GM12878 (cell line): ENCODE data around the gene DSTN. TPM values are rescaled to one million over a fixed set of nuclear protein-coding genes. Genes with fewer than 3 reads are reported as not detected.

ENCODE experiments used
- ATAC-seq: fragments of 200-7000 bp; cut with Tn5 transposase; 3 replicates; pipeline ENCODE4 v1.9.1; 2020; ENCODE audit warnings: mild to moderate bottlenecking, moderate library complexity
- BruUV-seq: library from RNA; stranded (reverse); fragments of 400-500 nt; replicated peaks from 2 replicates; lab custom pipeline; 2021; lab: Mats Ljungman, UMichigan
- CTCF ChIA-PET: fragments of 300-600 bp; sonication (Branson Sonifier 250); formaldehyde crosslinking; extraction: SDS; loops from one replicate; lab custom pipeline; 2021; ENCODE audit warnings: inconsistent platforms; lab: Yijun Ruan, JAX
- POLR2A ChIA-PET: fragments of 350-600 bp; formaldehyde crosslinking; extraction: SDS; loops from one replicate; lab custom pipeline; 2021; ENCODE audit warnings: inconsistent platforms; lab: Charles Lee
- RAD21 ChIA-PET: fragments of 300-600 bp; sonication (Branson Sonifier 250); formaldehyde crosslinking; loops from one replicate; lab custom pipeline; 2023; ENCODE audit warnings: antibody characterized with exemption; ENCODE audit not compliant: unreplicated experiment; lab: Charles Lee
- SMC1A ChIA-PET: fragments of 300-600 bp; sonication (Branson Sonifier 250); formaldehyde crosslinking; loops from one replicate; lab custom pipeline; 2023; ENCODE audit not compliant: unreplicated experiment, uncharacterized antibody; lab: Charles Lee
- DNase-seq: peaks from one replicate; pipeline ENCODE4 v3.0.0-alpha.2; 2011; ENCODE audit warnings: low read depth, low spot score
- FAIRE-seq: peaks from 3 replicates; lab custom pipeline; 2011; peaks lifted over from hg19 to GRCh38; lab: Jason Lieb, UNC
- H2AFZ ChIP-seq: 2 replicates; pipeline ENCODE4 v1.6.0; 2011; ENCODE audit warnings: low read depth, low read length, control low read depth; ENCODE audit not compliant: control insufficient read depth
- H3K27ac ChIP-seq: 2 replicates; pipeline ENCODE4 v1.5.1; 2011; ENCODE audit warnings: control low read depth; ENCODE audit not compliant: control insufficient read depth, insufficient read depth
- H3K27me3 ChIP-seq, 2 experiments: replicated peaks in 1 of 2; 2 replicates each; pipeline versions ENCODE4 v1.6.0 to v1.6.1; 2011; ENCODE audit warnings: low read length in 1 of 2; ENCODE audit not compliant: control insufficient read depth in 2 of 2, insufficient read depth in 2 of 2
- H3K36me3 ChIP-seq, 2 experiments: 2 replicates each; pipeline ENCODE4 v1.5.1; 2011; ENCODE audit warnings: low read length in 1 of 2; ENCODE audit not compliant: control insufficient read depth in 2 of 2, insufficient read depth in 2 of 2
- H3K4me1 ChIP-seq: 2 replicates; pipeline ENCODE4 v1.6.1; 2011; ENCODE audit warnings: mild to moderate bottlenecking, low read length, moderate library complexity, mixed read lengths; ENCODE audit not compliant: control insufficient read depth, insufficient read depth
- H3K4me2 ChIP-seq: 2 replicates; pipeline ENCODE4 v1.6.0; 2011; ENCODE audit warnings: control low read depth; ENCODE audit not compliant: control insufficient read depth, insufficient read depth
- H3K4me3 ChIP-seq: fragments of 200-600 bp; sonication (generic); 2 replicates; pipeline ENCODE4 v1.5.1; 2016
- H3K79me2 ChIP-seq: 2 replicates; pipeline ENCODE4 v1.6.0; 2011; ENCODE audit warnings: low read length; ENCODE audit not compliant: control insufficient read depth, insufficient read depth
- H3K9ac ChIP-seq: 2 replicates; pipeline ENCODE4 v1.8.0; 2011; ENCODE audit warnings: low read length, control low read depth, mixed read lengths; ENCODE audit not compliant: control insufficient read depth, insufficient read depth
- H3K9me3 ChIP-seq: replicated peaks from 3 replicates; pipeline ENCODE4 v1.5.1; 2011; ENCODE audit warnings: mild to moderate bottlenecking, low read length; ENCODE audit not compliant: control insufficient read depth, insufficient read depth
- H4K20me1 ChIP-seq: 2 replicates; pipeline ENCODE4 v1.6.0; 2011; ENCODE audit not compliant: control insufficient read depth, insufficient read depth
- BCL11A ChIP-seq: IDR thresholded peaks from 2 replicates; pipeline ENCODE4 v1.6.1; 2011; ENCODE audit warnings: low read depth, low read length
- BMI1 ChIP-seq: fragments of 450-650 bp; IDR thresholded peaks from 2 replicates; pipeline ENCODE4 v1.6.1; 2016; ENCODE audit warnings: mild to moderate bottlenecking, moderate library complexity, borderline replicate concordance
- CBFB ChIP-seq: IDR thresholded peaks from 2 replicates; pipeline ENCODE4 v1.6.1; 2016; ENCODE audit warnings: antibody characterized with exemption, low read depth
- CEBPB ChIP-seq, 2 experiments: fragments of 150-350 bp in 1 of 2; IDR thresholded peaks; 2 replicates each; pipeline ENCODE4 v1.6.1; 2012 to 2014; ENCODE audit warnings: low read depth in 2 of 2, low read length in 2 of 2, borderline replicate concordance in 1 of 2, inconsistent platforms in 1 of 2
- CHD2 ChIP-seq: IDR thresholded peaks from 2 replicates; pipeline ENCODE4 v1.6.1; 2011; ENCODE audit warnings: low read depth, low read length, improper control_type of control experiment, borderline replicate concordance
- GABPA ChIP-seq: IDR thresholded peaks from 2 replicates; pipeline ENCODE4 v1.6.1; 2014; ENCODE audit warnings: antibody characterized with exemption, low read depth, mild to moderate bottlenecking, inconsistent platforms
- IRF4 ChIP-seq: IDR thresholded peaks from 2 replicates; pipeline ENCODE4 v1.6.1; 2011; ENCODE audit warnings: low read depth, low read length
- JUNB ChIP-seq: IDR thresholded peaks from 2 replicates; pipeline ENCODE4 v1.6.1; 2016; ENCODE audit warnings: antibody characterized with exemption, mild to moderate bottlenecking
- KDM1A ChIP-seq: fragments of 200-600 bp; sonication (generic); IDR thresholded peaks from 2 replicates; pipeline ENCODE4 v1.6.1; 2016; ENCODE audit warnings: borderline replicate concordance
- MEF2A ChIP-seq: IDR thresholded peaks from 2 replicates; pipeline ENCODE4 v1.6.1; 2011; ENCODE audit warnings: low read depth, mild to moderate bottlenecking, low read length, moderate library complexity; ENCODE audit not compliant: insufficient read depth
- MTA3 ChIP-seq: IDR thresholded peaks from 2 replicates; pipeline ENCODE4 v1.6.1; 2012; ENCODE audit warnings: low read length, inconsistent platforms, borderline replicate concordance
- MYB ChIP-seq: fragments of 150-350 bp; IDR thresholded peaks from 2 replicates; pipeline ENCODE4 v1.6.1; 2014; ENCODE audit warnings: mild to moderate bottlenecking, low read depth, low read length, borderline replicate concordance
- SP1 ChIP-seq: IDR thresholded peaks from one replicate; pipeline ENCODE4 v1.6.1; 2011; ENCODE audit warnings: low read depth, low read length
- SPI1 ChIP-seq: IDR thresholded peaks from 2 replicates; pipeline ENCODE4 v1.6.1; 2011; ENCODE audit warnings: low read depth, mild to moderate bottlenecking, low read length, moderate library complexity, borderline replicate concordance; ENCODE audit not compliant: insufficient read depth
- YBX1 ChIP-seq: fragments of 450-650 bp; IDR thresholded peaks from 2 replicates; pipeline ENCODE4 v1.6.1; 2016; ENCODE audit warnings: antibody characterized with exemption
- WGBS: methylation state at CpG from one replicate; pipeline ENCODE4 v1.1.6; 2016; ENCODE audit warnings: low lambda C conversion rate; ENCODE audit not compliant: insufficient replicate concordance, insufficient coverage; ENCODE audit errors: missing lambda C conversion rate; 5-methylcytosine and 5-hydroxymethylcytosine counted together
- in situ Hi-C: fragments of 300-500 bp; cut with MboI; formaldehyde crosslinking; loops from 9 replicates; pipeline ENCODE4 v1.14.3; 2018; ENCODE audit warnings: mixed read lengths
- intact Hi-C: fragments of 100-400 bp; cut with micrococcal nuclease; formaldehyde crosslinking; loops from one replicate; pipeline ENCODE4 v1.14.2; 2022; ENCODE audit not compliant: unreplicated experiment
- polyA plus RNA-seq, 11 experiments: library from polyadenylated mRNA; depleted of rRNA in 4 of 11; unstranded in 6 of 11; stranded (reverse) in 5 of 11; fragments of >200 nt; fragmentation: Nextera tagmentation in 4 of 11; fragmentation: Illumina TruSeq in 1 of 11; extraction: Ambion mirVana in 4 of 11; extraction: Trizol in 1 of 11; gene quantifications; 1 replicate in 1 of 11; 2 replicates in 10 of 11; pipeline versions ENCODE4 v1.2.1 to v1.2.3, GENCODE V29; 2011 to 2016; ENCODE audit warnings: inconsistent platforms in 2 of 11, missing spikeins in 2 of 11, low read depth in 1 of 11
- total RNA-seq, 4 experiments: library from RNA; depleted of rRNA in 3 of 4; stranded (reverse); fragments of >200 nt in 3 of 4; fragmentation: Illumina TruSeq in 1 of 4; extraction: Trizol in 1 of 4; gene quantifications; 2 replicates each; pipeline versions ENCODE4 v1.2.1 to v1.2.3, GENCODE V29; 2013 to 2021
- TF ChIP-seq, protein P1 (sequence below): IDR thresholded peaks from 2 replicates; pipeline ENCODE4 v1.6.1; 2012; ENCODE audit warnings: mild to moderate bottlenecking, low read depth, low read length
- TF ChIP-seq, protein P2 (sequence below): fragments of 450-650 bp; IDR thresholded peaks from 2 replicates; pipeline ENCODE4 v1.6.1; 2017; ENCODE audit warnings: mild to moderate bottlenecking, low read depth, inconsistent platforms; ENCODE audit not compliant: poor library complexity, severe bottlenecking
- TF ChIP-seq, protein P3 (sequence below): IDR thresholded peaks from 2 replicates; pipeline ENCODE4 v1.6.1; 2012; ENCODE audit warnings: low read depth, low read length, improper control_type of control experiment

Gene DSTN
- total and polyA plus RNA-seq, 10 of the 15 experiments (the other 5 are each of a cell fraction or from before 2014, with no cell fraction given): 26.7 to 137 (median 40.8) TPM

DNA sequence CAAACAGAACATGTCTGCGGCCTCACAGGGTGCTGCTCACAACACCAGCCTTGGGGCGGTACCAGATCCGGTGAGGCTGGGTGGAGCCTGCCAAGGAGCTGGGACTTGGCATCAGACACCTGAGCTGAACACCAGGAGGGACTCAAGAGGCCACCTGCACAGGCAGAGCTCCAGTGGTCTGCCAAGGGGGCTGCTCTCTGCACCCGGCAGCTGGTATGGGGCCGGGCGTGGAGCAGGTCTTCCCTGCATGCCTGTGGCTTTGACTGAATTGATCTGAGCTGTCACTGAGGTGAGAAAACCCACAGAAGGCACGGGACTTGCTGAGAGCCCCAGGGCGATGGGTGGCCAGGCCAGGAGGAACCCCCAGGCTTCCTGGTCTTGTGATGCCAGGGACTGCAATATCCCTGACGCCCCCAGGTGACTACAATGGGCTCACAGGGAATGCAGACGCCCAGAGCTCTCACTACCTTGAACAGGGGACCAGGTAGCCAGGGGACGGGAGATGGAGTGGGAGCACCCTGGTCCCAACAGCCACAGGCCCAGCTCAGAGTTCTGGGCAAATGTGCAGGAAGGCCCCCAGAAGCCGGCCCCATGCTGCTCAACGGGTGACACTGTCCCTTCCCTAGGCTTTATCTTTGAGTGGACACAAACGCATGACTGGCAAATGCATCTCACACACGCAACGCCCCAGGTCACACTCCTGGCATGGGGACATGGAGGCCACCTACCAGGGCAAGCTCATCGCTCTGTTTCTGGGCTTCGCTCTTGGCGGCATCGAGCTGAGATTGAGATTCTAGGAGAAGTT is 48.2 kb downstream of the DSTN start:
- RAD21 ChIA-PET: interaction anchor here (0.7 to 1.9 kb wide), 4 partner anchors 48 to 377 kb away, joined by 3 to 5 read pairs (median 4); partner anchors contain the start of gene DSTN
- no peak for ATAC-seq
- in situ Hi-C loops: loop anchor here (5.0 kb wide), 1 partner anchor 81 kb away; no protein-coding TSS in a partner anchor
- no peaks in the 10 kb centered on the region for H4K20me1 ChIP-seq
- no peak for FAIRE-seq
- H3K4me2 ChIP-seq: no peak overlapping the region
- H3K9ac ChIP-seq: no peak overlapping the region
- TF ChIP-seq MTA3 (no peak), BMI1 (no peak), CEBPB (IDR thresholded peaks at IDR 0.05; ENCODE audit: borderline replicate concordance in 1 of 2, low read depth in 2 of 2, low read length in 2 of 2) (no peak), SPI1 (no peak), CBFB (no peak), GABPA (no peak), MYB (no peak), SP1 (no peak), BCL11A (no peak), YBX1 (no peak), IRF4 (no peak), JUNB (no peak), MEF2A (no peak), CHD2 (no peak), KDM1A (no peak)
- TF ChIP-seq, protein P1, sequence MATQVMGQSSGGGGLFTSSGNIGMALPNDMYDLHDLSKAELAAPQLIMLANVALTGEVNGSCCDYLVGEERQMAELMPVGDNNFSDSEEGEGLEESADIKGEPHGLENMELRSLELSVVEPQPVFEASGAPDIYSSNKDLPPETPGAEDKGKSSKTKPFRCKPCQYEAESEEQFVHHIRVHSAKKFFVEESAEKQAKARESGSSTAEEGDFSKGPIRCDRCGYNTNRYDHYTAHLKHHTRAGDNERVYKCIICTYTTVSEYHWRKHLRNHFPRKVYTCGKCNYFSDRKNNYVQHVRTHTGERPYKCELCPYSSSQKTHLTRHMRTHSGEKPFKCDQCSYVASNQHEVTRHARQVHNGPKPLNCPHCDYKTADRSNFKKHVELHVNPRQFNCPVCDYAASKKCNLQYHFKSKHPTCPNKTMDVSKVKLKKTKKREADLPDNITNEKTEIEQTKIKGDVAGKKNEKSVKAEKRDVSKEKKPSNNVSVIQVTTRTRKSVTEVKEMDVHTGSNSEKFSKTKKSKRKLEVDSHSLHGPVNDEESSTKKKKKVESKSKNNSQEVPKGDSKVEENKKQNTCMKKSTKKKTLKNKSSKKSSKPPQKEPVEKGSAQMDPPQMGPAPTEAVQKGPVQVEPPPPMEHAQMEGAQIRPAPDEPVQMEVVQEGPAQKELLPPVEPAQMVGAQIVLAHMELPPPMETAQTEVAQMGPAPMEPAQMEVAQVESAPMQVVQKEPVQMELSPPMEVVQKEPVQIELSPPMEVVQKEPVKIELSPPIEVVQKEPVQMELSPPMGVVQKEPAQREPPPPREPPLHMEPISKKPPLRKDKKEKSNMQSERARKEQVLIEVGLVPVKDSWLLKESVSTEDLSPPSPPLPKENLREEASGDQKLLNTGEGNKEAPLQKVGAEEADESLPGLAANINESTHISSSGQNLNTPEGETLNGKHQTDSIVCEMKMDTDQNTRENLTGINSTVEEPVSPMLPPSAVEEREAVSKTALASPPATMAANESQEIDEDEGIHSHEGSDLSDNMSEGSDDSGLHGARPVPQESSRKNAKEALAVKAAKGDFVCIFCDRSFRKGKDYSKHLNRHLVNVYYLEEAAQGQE: no peak
- TF ChIP-seq, protein P2, sequence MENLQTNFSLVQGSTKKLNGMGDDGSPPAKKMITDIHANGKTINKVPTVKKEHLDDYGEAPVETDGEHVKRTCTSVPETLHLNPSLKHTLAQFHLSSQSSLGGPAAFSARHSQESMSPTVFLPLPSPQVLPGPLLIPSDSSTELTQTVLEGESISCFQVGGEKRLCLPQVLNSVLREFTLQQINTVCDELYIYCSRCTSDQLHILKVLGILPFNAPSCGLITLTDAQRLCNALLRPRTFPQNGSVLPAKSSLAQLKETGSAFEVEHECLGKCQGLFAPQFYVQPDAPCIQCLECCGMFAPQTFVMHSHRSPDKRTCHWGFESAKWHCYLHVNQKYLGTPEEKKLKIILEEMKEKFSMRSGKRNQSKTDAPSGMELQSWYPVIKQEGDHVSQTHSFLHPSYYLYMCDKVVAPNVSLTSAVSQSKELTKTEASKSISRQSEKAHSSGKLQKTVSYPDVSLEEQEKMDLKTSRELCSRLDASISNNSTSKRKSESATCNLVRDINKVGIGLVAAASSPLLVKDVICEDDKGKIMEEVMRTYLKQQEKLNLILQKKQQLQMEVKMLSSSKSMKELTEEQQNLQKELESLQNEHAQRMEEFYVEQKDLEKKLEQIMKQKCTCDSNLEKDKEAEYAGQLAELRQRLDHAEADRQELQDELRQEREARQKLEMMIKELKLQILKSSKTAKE: no peak
- TF ChIP-seq, protein P3, sequence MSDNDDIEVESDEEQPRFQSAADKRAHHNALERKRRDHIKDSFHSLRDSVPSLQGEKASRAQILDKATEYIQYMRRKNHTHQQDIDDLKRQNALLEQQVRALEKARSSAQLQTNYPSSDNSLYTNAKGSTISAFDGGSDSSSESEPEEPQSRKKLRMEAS: no peak
- POLR2A ChIA-PET: no interaction called here
- H3K4me3 ChIP-seq: no peak overlapping the region
- intact Hi-C loops: loop anchor here (1.0 to 2.0 kb wide), 2 partner anchors 81 to 113 kb away; no protein-coding TSS in a partner anchor
- H3K27ac ChIP-seq: no peak overlapping the region
- H2AFZ ChIP-seq: no peak overlapping the region
- WGBS: 90% methylated on average over 20 of the region's 20 CpGs
- no peaks in the 10 kb centered on the region for H3K9me3 ChIP-seq
- peaks cover 15 to 16% of the 10 kb centered on the region in 2 experiments; a peak in 3 of 4 replicates for H3K36me3 ChIP-seq
- no peaks in the 10 kb centered on the region for H3K27me3 ChIP-seq
- CTCF ChIA-PET: interaction anchor here (0.6 to 1.4 kb wide), 9 partner anchors 10 to 662 kb away, joined by 3 to 9 read pairs (median 3); no protein-coding TSS in a partner anchor
- H3K4me1 ChIP-seq: no peaks in the 10 kb centered on the region
- SMC1A ChIA-PET: interaction anchor here (0.8 to 1.0 kb wide), 2 partner anchors 81 to 85 kb away, joined by 3 to 6 read pairs; no protein-coding TSS in a partner anchor
- DNase-seq: no peak
- BruUV-seq: no TSS peak
- no peaks in the 10 kb centered on the region for H3K79me2 ChIP-seq
